HG02571 (cell line): Measurements from ENCODE around the gene FAM184B.
A peak's percentile ranks its signal among the peaks of the same experiment; 100 is the strongest.

Experiments
- ATAC-seq: cut with Tn5 transposase; IDR thresholded peaks from one replicate; pipeline ENCODE4 v1.9.1; 2021; ENCODE audit warnings: mild to moderate bottlenecking, moderate library complexity; ENCODE audit not compliant: unreplicated experiment

Gene FAM184B

GRCh38 chr4:17646693-17647092 lies 134.7 kb downstream of the FAM184B start:
- no peak for ATAC-seq

- no peak for ATAC-seq
These were observed 139.0 kb downstream of the FAM184B start for GRCh38 chr4:17642398-17642783.

GRCh38 chr4:17639136-17639535 lies 142.3 kb downstream of the FAM184B start:
- ATAC-seq = no peak

GRCh38 chr4:17636696-17637622 lies 144.5 kb downstream of the FAM184B start:
- peak; percentile 87 for ATAC-seq

- ATAC-seq = peak; percentile 16
These were observed 145.1 kb downstream of the FAM184B start for GRCh38 chr4:17636341-17636695.

- no peak for ATAC-seq
These were observed 146.4 kb downstream of the FAM184B start for GRCh38 chr4:17635056-17635455.

GRCh38 chr4:17633600-17633999 lies 147.8 kb downstream of the FAM184B start:
- no peak for ATAC-seq

- no peak for ATAC-seq
These were observed 151.2 kb downstream of the FAM184B start for GRCh38 chr4:17630228-17630627.

- no peak for ATAC-seq
These were observed 156.6 kb downstream of the FAM184B start for GRCh38 chr4:17624821-17625220.

- no peak for ATAC-seq
These were observed 157.9 kb downstream of the FAM184B start for GRCh38 chr4:17623451-17624001.

- ATAC-seq = no peak
These were observed 161.9 kb downstream of the FAM184B start for GRCh38 chr4:17619416-17620105.

GRCh38 chr4:17618926-17619325 lies 162.5 kb downstream of the FAM184B start:
- ATAC-seq = no peak

- ATAC-seq = no peak
These were observed 165.1 kb downstream of the FAM184B start for GRCh38 chr4:17616283-17616682.

GRCh38 chr4:17614416-17615299 lies 166.8 kb downstream of the FAM184B start, which contains the start of gene MED28:
Gene MED28 (plus strand): TSS chr4:17614641. CDS start chr4:17614655, 14 bp downstream.
- peak; percentile 94 for ATAC-seq

- peak; percentile 43 for ATAC-seq
These were observed 167.5 kb downstream of the FAM184B start for GRCh38 chr4:17613761-17614415.

GRCh38 chr4:17605236-17605635 lies 176.2 kb downstream of the FAM184B start:
- ATAC-seq = no peak

- ATAC-seq = no peak
These were observed 181.6 kb downstream of the FAM184B start for GRCh38 chr4:17599826-17600225.

GRCh38 chr4:17597517-17597916 lies 183.9 kb downstream of the FAM184B start:
- ATAC-seq = no peak

GRCh38 chr4:17595471-17596005 lies 185.9 kb downstream of the FAM184B start:
- peak; percentile 87 for ATAC-seq

- no peak for ATAC-seq
These were observed 192.1 kb downstream of the FAM184B start for GRCh38 chr4:17589355-17589754.
